ENCODE data around the gene CCDC141.

GRCh38 chr2:179059026-179059700 lies 9.2 kb upstream of the CCDC141 start:
- TF ChIP-seq POLR2A (IDR thresholded peaks at IDR 0.05) = no peak
- no peak for TF ChIP-seq POLR2AphosphoS5 (IDR thresholded peaks at IDR 0.05)
- TF ChIP-seq CTCF (IDR thresholded peaks at IDR 0.05) = no peak
